Inflammatory macrophage (primary cell): ENCODE results near the gene PTAFR.

Experiments
- DNase-seq, 2 donors: peaks; one replicate each; pipeline ENCODE4 v3.0.0-alpha.2; 2020 to 2022

Gene PTAFR

DNA sequence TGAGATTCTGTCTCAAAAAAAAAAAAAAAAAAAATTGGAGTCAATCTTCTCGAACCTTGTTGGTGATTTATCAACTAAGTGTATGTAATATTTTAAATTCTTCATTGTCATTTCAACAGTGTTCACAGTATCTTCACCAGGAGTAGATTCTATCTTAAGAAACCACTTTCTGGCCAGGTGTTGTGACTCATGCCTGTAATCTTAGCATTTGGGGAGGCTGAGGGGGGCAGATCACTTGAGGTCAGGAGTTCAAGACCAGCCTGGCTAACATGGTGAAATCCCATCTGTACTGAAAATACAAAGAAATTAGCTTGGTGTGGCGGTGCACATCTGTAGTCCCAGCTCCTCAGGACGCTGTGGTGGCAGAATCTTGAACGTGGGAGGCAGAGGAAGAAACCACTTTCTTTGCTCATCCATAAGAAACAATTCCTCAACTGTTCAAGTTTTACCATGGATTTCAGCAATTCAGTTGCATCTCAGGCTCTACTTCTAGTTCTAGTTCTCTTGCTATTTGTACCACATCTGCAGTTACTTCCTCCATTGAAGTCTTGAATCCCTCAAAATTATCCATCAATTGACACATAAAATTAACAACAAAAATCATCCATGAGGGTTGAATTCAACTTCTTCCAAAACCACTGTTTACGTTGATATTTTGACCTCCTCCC, 57.7 kb downstream of the PTAFR start:
- no peak for DNase-seq

- DNase-seq: peak; percentile 81 to 86
Observed at GRCh38 chr1:28115267-28115666, 61.2 kb downstream of the PTAFR start.

DNA sequence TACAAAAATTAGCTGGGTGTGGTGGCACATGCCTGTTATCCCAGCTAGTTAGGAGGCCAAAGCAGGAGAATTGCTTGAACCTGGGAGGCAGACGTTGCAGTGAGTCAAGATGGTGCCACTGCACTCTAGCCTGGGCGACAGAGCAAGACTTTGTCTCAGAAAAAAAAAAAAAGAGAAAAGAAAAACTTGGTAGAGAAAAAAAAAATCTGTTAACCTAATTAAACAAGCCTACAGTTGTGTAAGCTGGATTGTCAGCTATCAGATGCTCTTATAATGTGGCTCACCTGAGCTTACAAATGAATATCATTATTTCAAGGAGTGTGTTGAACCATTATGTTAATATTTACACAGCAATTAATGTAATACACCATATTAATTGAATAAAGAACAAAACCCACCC, 61.6 kb downstream of the PTAFR start:
- no peak for DNase-seq

- DNase-seq: no peak
Observed at GRCh38 chr1:28113242-28113572, 63.3 kb downstream of the PTAFR start.

GRCh38 chr1:28112388-28113241, 63.9 kb downstream of the PTAFR start:
- peak; percentile 97 to 98 for DNase-seq

- peak; percentile 88 to 96 for DNase-seq
Observed at GRCh38 chr1:28111157-28111556, 65.3 kb downstream of the PTAFR start.

- peak; percentile 65 for DNase-seq
Observed at GRCh38 chr1:28110555-28110954, 65.9 kb downstream of the PTAFR start.

GRCh38 chr1:28109639-28110038, 66.9 kb downstream of the PTAFR start:
- DNase-seq: no peak

DNA sequence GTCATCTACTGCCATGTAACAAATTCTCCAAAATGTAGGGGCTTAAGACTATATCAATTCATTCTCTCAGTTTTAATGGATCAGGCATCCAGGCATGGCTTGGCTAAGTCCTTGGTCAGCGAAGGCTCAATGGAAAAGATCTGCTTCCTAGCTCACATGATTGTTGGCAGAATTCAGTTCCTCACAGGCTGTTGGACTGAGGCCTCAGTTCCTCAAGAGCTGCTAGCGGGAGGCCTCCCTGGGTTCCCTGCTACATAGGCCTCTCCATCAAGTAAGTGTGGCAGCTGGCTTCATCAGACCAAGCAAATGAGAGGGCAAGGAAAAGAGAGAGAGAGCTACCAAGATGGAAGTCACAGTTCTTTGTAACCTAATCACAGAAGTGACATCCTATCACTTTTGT, 68.5 kb downstream of the PTAFR start:
- peak; percentile 49 to 59 for DNase-seq

- DNase-seq: peak in 1 of 2 donors; percentile 2
Observed at GRCh38 chr1:28104866-28105467, 71.5 kb downstream of the PTAFR start.

GRCh38 chr1:28102189-28102588, 74.3 kb downstream of the PTAFR start:
- DNase-seq: no peak

GRCh38 chr1:28099050-28099769, 77.3 kb downstream of the PTAFR start:
- no peak for DNase-seq
